OCI-LY1 (cell line): ENCODE results near the gene HOXB6.

Experiments
- H2AFZ ChIP-seq: fragments of 200-600 bp; sonication (generic), shearing (Covaris generic); 2 replicates; pipeline ENCODE4 v1.6.0; 2014; ENCODE audit warnings: antibody characterized with exemption, mild to moderate bottlenecking, low read length
- H3F3A ChIP-seq: fragments of 200-600 bp; sonication (generic), shearing (Covaris generic); 2 replicates; pipeline ENCODE4 v1.6.0; 2014; ENCODE audit warnings: mild to moderate bottlenecking, antibody characterized with exemption, low read length, moderate library complexity; ENCODE audit not compliant: insufficient read depth
- H3K27ac ChIP-seq: fragments of 200-600 bp; sonication (generic); 2 replicates; pipeline ENCODE4 v1.5.1; 2014; ENCODE audit warnings: low read length, mixed run types, mild to moderate bottlenecking, low read depth; ENCODE audit not compliant: poor library complexity, severe bottlenecking
- H3K27me3 ChIP-seq: fragments of 200-600 bp; sonication (generic); 2 replicates; pipeline ENCODE4 v1.6.0; 2014; ENCODE audit warnings: antibody characterized with exemption, mild to moderate bottlenecking, low read length, moderate library complexity; ENCODE audit not compliant: insufficient read depth
- H3K36me3 ChIP-seq: fragments of 200-600 bp; sonication (generic); 2 replicates; pipeline ENCODE4 v1.6.1; 2014; ENCODE audit warnings: mild to moderate bottlenecking, antibody characterized with exemption, low read length, moderate library complexity, mixed read lengths; ENCODE audit not compliant: insufficient read depth
- H3K4me1 ChIP-seq: fragments of 200-600 bp; sonication (generic); 2 replicates; pipeline ENCODE4 v1.5.1; 2014; ENCODE audit warnings: mild to moderate bottlenecking, low read length, moderate library complexity; ENCODE audit not compliant: insufficient read depth, severe bottlenecking
- H3K4me2 ChIP-seq: fragments of 200-600 bp; sonication (generic), shearing (Covaris generic); 2 replicates; pipeline ENCODE4 v1.6.1; 2014; ENCODE audit warnings: low read length
- H3K4me3 ChIP-seq: fragments of 200-600 bp; sonication (generic); 2 replicates; pipeline ENCODE4 v1.5.1; 2014; ENCODE audit warnings: low read length, low read depth, mild to moderate bottlenecking, mixed read lengths; ENCODE audit not compliant: poor library complexity, severe bottlenecking
- H3K79me2 ChIP-seq: fragments of 200-600 bp; shearing (Covaris generic); 2 replicates; pipeline ENCODE4 v1.6.1; 2016; ENCODE audit warnings: mixed run types, low read length, mixed read lengths; ENCODE audit not compliant: insufficient read depth
- H3K9ac ChIP-seq: fragments of 200-600 bp; sonication (generic), shearing (Covaris generic); 2 replicates; pipeline ENCODE4 v1.6.1; 2014; ENCODE audit warnings: mild to moderate bottlenecking, low read length, mixed read lengths
- H3K9me2 ChIP-seq: fragments of 200-600 bp; sonication (generic), shearing (Covaris generic); 2 replicates; pipeline ENCODE4 v1.6.1; 2014; ENCODE audit warnings: low read depth, mild to moderate bottlenecking, low read length, mixed read lengths
- H3K9me3 ChIP-seq: fragments of 200-600 bp; shearing (Covaris generic); 2 replicates; pipeline ENCODE4 v1.6.1; 2014; ENCODE audit warnings: low read length, mixed read lengths
- H4K20me1 ChIP-seq: fragments of 200-600 bp; sonication (generic), shearing (Covaris generic); 2 replicates; pipeline ENCODE4 v1.6.0; 2016; ENCODE audit warnings: mild to moderate bottlenecking, low read length; ENCODE audit not compliant: insufficient read depth
- CTCF ChIP-seq: fragments of 200-600 bp; sonication (generic), shearing (Covaris generic); IDR thresholded peaks from 2 replicates; pipeline ENCODE4 v1.5.1; 2017; ENCODE audit warnings: mild to moderate bottlenecking, antibody characterized with exemption, low read length, moderate library complexity, mixed read lengths
- EZH2 ChIP-seq: fragments of 200-600 bp; sonication (generic), shearing (Covaris generic); IDR thresholded peaks from 2 replicates; pipeline ENCODE4 v1.8.0; 2017; ENCODE audit warnings: borderline replicate concordance, mixed run types, mild to moderate bottlenecking, antibody characterized with exemption, low read length, moderate library complexity, mixed read lengths

HOXB6 gene

GRCh38 chr17:48609033-48609432 is 4.2 kb upstream of the HOXB6 start:
- no peaks in the 10 kb centered on the region for H3K79me2 ChIP-seq
- no peaks in the 10 kb centered on the region for H3F3A ChIP-seq
- no peak overlapping the region for H3K4me3 ChIP-seq
- H2AFZ ChIP-seq, result no peak overlapping the region
- no peak overlapping the region for H3K27ac ChIP-seq
- TF ChIP-seq CTCF, result no peak
- TF ChIP-seq EZH2, result no peak
- H3K36me3 ChIP-seq, result no peaks in the 10 kb centered on the region
- no peaks in the 10 kb centered on the region for H3K9me3 ChIP-seq
- H4K20me1 ChIP-seq, result no peaks in the 10 kb centered on the region
- H3K4me1 ChIP-seq, result peaks cover 3% of the 10 kb centered on the region
- H3K27me3 ChIP-seq, result no peaks in the 10 kb centered on the region
- H3K9me2 ChIP-seq, result no peaks in the 10 kb centered on the region
- H3K4me2 ChIP-seq, result no peak overlapping the region
- no peak overlapping the region for H3K9ac ChIP-seq

GRCh38 chr17:48608494-48608834 is 3.7 kb upstream of the HOXB6 start:
- TF ChIP-seq CTCF, result no peak
- no peak for TF ChIP-seq EZH2
- H3K79me2 ChIP-seq, result no peaks in the 10 kb centered on the region
- peaks cover 3% of the 10 kb centered on the region for H3K4me1 ChIP-seq
- no peak overlapping the region for H3K9ac ChIP-seq
- H3K4me2 ChIP-seq, result no peak overlapping the region
- no peaks in the 10 kb centered on the region for H3K27me3 ChIP-seq
- H4K20me1 ChIP-seq, result no peaks in the 10 kb centered on the region
- no peak overlapping the region for H2AFZ ChIP-seq
- no peaks in the 10 kb centered on the region for H3K9me3 ChIP-seq
- no peaks in the 10 kb centered on the region for H3K9me2 ChIP-seq
- H3F3A ChIP-seq, result no peaks in the 10 kb centered on the region
- no peaks in the 10 kb centered on the region for H3K36me3 ChIP-seq
- no peak overlapping the region for H3K4me3 ChIP-seq
- no peak overlapping the region for H3K27ac ChIP-seq

GRCh38 chr17:48606892-48607614 is 2.3 kb upstream of the HOXB6 start:
- Histone ChIP-seq H3K9me2 (no peaks in the 10 kb centered on the region), H3K4me2 (no peak overlapping the region), H3K79me2 (no peaks in the 10 kb centered on the region), H3K4me1 (peaks cover 3% of the 10 kb centered on the region), H4K20me1 (no peaks in the 10 kb centered on the region), H3K4me3 (no peak overlapping the region), H3K27me3 (peaks cover under 1% of the 10 kb centered on the region; the same call in 1 of the 2 replicates), H3K9ac (no peak overlapping the region), H3F3A (no peaks in the 10 kb centered on the region), H3K36me3 (no peaks in the 10 kb centered on the region), H2AFZ (no peak overlapping the region), H3K9me3 (no peaks in the 10 kb centered on the region), H3K27ac (no peak overlapping the region)
- TF ChIP-seq EZH2 (no peak), CTCF (no peak)
